A549 treated with AZD9567 at 1 μM for 4 hours (cell line): ENCODE data around the gene TESMIN. TPM values are rescaled to one million over a fixed set of nuclear protein-coding genes. Genes with fewer than 3 reads are reported as not detected.

Source experiments
- total RNA-seq: library from RNA; stranded (reverse); fragments of 200-300 nt; extraction: Qiagen RNA extraction; gene quantifications from 5 replicates; pipeline ENCODE4 v1.2.3, GENCODE V29; 2022; ENCODE audit not compliant: insufficient read depth

The TESMIN gene
- 3.7 to 6.6 TPM (median 5.1 TPM) in 5 replicates for total RNA-seq

GRCh38 chr11:68751331-68751856 is at the start of gene TESMIN:
TSS of gene TESMIN (minus strand) at chr11:68751520. CDS start at chr11:68750660, 860 bp downstream.

GRCh38 chr11:68684385-68685356 is 66.6 kb downstream of the TESMIN start, which contains the start of gene GAL:
TSS of gene GAL (plus strand) at chr11:68684544. CDS start at chr11:68684924, 380 bp downstream.

Other genes starting within 250 kb of the TESMIN start
- gene GAL, start 67.0 kb downstream of the TESMIN start, total RNA-seq, result 6.8 to 20.8 TPM (median 18.5 TPM) in 5 replicates
- 28.8 to 30.8 TPM (median 30.1 TPM) in 5 replicates for gene CPT1A, start 90.4 kb upstream of the TESMIN start, total RNA-seq
- gene MRPL21, start 152.3 kb upstream of the TESMIN start, total RNA-seq, result 136 to 150 TPM (median 138 TPM) in 5 replicates
- gene IGHMBP2, start 152.4 kb upstream of the TESMIN start, total RNA-seq, result 13.5 to 21.7 TPM (median 14.6 TPM) in 5 replicates
- not detected in 5 replicates for gene MRGPRD, start 229.5 kb upstream of the TESMIN start, total RNA-seq